ENCODE results near the gene SMARCA4.

GRCh38 chr19:11020982-11021759, 60.3 kb downstream of the SMARCA4 start:
- TF ChIP-seq CTCF (IDR thresholded peaks at IDR 0.05) = no peak
- TF ChIP-seq POLR2A (IDR thresholded peaks at IDR 0.05) = no peak

Data from testis (tissue), 2 donors.